Glutamatergic neuron (in vitro differentiated cells): ENCODE measurements around the gene BPI. TPM values are rescaled to one million over a fixed set of nuclear protein-coding genes. Genes with fewer than 3 reads are reported as not detected.

ENCODE experiments used
- DNase-seq: peaks from one replicate; pipeline ENCODE4 v3.0.0; 2022
- H3K27ac Mint-ChIP-seq: one replicate; pipeline ENCODE4 v1.8.0; 2020; ENCODE audit warnings: mild to moderate bottlenecking, mixed read lengths, inconsistent platforms; ENCODE audit not compliant: unreplicated experiment
- H3K27me3 Mint-ChIP-seq: one replicate; pipeline ENCODE4 v1.8.0; 2020; ENCODE audit warnings: mild to moderate bottlenecking, moderate library complexity, mixed read lengths, inconsistent platforms; ENCODE audit not compliant: unreplicated experiment
- H3K36me3 Mint-ChIP-seq: one replicate; pipeline ENCODE4 v1.8.0; 2020; ENCODE audit warnings: mild to moderate bottlenecking, mixed read lengths, inconsistent platforms; ENCODE audit not compliant: unreplicated experiment
- H3K4me1 Mint-ChIP-seq: one replicate; pipeline ENCODE4 v1.8.0; 2020; ENCODE audit warnings: mild to moderate bottlenecking, low read depth, mixed read lengths, inconsistent platforms; ENCODE audit not compliant: unreplicated experiment
- H3K4me3 Mint-ChIP-seq: one replicate; pipeline ENCODE4 v1.8.0; 2020; ENCODE audit warnings: mild to moderate bottlenecking, mixed read lengths, inconsistent platforms; ENCODE audit not compliant: unreplicated experiment
- H3K9me3 Mint-ChIP-seq: one replicate; pipeline ENCODE4 v1.8.0; 2020; ENCODE audit warnings: mild to moderate bottlenecking, moderate library complexity, mixed read lengths, inconsistent platforms; ENCODE audit not compliant: unreplicated experiment
- total RNA-seq: library from RNA; stranded (reverse); fragmentation: NEBNext Ultra II Directional; extraction: Animal tissue kit (Norgen Biotek cat#: 25700); gene quantifications from one replicate; pipeline ENCODE4 v1.2.1, GENCODE V29; 2021; ENCODE audit not compliant: unreplicated experiment
- TF ChIP-seq, protein P1 (sequence below): fragments of 200-600 bp; sonication (generic); IDR thresholded peaks from one replicate; pipeline ENCODE4 v1.5.0; 2021; ENCODE audit not compliant: partially characterized antibody, unreplicated experiment

The BPI gene
- total RNA-seq, 1 donor from 2014 or later, result not detected

DNA sequence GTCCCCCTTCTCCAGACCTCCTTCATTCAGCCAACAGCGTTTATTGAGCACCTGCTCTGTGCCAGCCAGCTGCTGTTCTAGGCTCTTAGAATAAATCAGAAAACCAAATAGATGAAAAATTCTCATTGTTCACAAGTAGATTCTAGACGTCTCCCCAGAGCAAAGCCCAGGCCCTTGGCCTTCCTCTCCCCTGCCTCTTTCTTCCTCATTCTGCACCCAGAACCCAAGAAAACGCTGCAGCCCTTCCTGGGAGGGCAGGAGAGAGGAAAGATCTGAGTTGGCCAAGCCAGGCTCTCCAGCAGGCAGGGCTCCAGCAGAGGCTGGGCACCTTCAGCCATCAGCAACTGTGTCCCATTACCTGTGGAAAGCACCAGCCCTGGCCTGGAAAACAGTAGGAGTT lies 12.0 kb upstream of the BPI start:
- no peak for DNase-seq
- no peaks in the 10 kb centered on the region for H3K36me3 Mint-ChIP-seq
- no peaks in the 10 kb centered on the region for H3K9me3 Mint-ChIP-seq
- no peaks in the 10 kb centered on the region for H3K4me1 Mint-ChIP-seq
- H3K27me3 Mint-ChIP-seq, result no peaks in the 10 kb centered on the region
- TF ChIP-seq, protein P1, sequence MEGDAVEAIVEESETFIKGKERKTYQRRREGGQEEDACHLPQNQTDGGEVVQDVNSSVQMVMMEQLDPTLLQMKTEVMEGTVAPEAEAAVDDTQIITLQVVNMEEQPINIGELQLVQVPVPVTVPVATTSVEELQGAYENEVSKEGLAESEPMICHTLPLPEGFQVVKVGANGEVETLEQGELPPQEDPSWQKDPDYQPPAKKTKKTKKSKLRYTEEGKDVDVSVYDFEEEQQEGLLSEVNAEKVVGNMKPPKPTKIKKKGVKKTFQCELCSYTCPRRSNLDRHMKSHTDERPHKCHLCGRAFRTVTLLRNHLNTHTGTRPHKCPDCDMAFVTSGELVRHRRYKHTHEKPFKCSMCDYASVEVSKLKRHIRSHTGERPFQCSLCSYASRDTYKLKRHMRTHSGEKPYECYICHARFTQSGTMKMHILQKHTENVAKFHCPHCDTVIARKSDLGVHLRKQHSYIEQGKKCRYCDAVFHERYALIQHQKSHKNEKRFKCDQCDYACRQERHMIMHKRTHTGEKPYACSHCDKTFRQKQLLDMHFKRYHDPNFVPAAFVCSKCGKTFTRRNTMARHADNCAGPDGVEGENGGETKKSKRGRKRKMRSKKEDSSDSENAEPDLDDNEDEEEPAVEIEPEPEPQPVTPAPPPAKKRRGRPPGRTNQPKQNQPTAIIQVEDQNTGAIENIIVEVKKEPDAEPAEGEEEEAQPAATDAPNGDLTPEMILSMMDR, result no peak
- H3K27ac Mint-ChIP-seq, result no peak overlapping the region
- H3K4me3 Mint-ChIP-seq, result no peak overlapping the region

DNA sequence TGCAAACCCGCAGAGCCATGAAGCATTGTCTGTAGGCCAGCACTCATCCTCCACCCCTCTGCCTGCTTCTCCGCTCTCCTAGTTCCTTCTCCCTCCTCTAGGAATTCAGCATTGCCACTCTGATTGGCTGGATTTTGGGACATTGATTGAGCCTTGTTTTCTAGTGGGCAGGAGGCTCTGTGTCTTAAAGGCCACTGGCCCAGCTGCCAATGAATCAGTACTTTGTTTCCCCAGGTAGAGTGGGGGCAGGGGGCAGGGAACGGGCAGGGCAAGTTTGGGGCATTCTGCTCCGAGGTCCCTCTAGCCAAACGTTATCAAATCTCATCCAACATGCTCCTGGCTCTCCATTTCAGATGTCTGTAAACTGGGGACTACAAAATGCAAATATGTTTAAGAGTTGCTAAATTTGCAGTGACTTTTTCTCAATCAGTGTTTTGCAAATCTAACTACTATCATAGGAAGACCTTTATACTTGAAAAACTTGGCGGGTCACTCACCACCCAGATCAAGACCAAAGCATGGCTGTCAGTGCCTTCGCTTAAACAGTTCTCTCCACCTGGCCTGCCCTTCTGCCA lies 10.4 kb upstream of the BPI start:
- no peak overlapping the region for H3K4me3 Mint-ChIP-seq
- no peaks in the 10 kb centered on the region for H3K4me1 Mint-ChIP-seq
- TF ChIP-seq, protein P1, result no peak

DNA sequence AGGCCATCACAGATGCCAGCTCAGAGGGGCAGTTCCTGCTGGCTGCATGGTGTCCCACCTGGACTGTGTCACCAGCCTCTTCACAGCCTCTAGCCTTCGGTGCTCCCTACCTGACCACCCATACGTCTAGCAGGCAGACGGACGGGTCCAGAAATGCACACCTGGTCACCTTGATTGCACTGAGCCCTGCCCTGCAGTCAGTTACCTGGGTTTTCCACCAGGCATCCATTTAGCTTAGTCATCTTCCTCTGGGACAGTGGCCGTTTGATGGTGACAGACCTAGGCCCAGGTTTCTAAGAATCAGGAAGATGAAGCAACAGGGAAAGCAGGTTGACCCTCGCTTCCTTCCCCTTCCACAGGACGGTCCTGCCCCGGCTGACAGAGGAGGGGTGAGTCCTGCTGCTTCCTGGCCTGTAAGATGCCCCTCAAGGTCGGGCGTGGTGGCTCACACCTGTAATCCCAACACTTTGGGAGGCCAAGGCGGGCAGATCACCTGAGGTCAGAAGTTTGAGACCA lies 9.8 kb upstream of the BPI start:
- TF ChIP-seq, protein P1, result no peak
- Mint-ChIP-seq H3K4me1 (no peaks in the 10 kb centered on the region), H3K27me3 (no peaks in the 10 kb centered on the region)

More for the DNA sequence above, 10.4 kb upstream of the BPI start:
- Mint-ChIP-seq H3K36me3 (no peaks in the 10 kb centered on the region), H3K27ac (no peak overlapping the region), H3K9me3 (no peaks in the 10 kb centered on the region), H3K27me3 (no peaks in the 10 kb centered on the region)
- DNase-seq, result no peak

DNA sequence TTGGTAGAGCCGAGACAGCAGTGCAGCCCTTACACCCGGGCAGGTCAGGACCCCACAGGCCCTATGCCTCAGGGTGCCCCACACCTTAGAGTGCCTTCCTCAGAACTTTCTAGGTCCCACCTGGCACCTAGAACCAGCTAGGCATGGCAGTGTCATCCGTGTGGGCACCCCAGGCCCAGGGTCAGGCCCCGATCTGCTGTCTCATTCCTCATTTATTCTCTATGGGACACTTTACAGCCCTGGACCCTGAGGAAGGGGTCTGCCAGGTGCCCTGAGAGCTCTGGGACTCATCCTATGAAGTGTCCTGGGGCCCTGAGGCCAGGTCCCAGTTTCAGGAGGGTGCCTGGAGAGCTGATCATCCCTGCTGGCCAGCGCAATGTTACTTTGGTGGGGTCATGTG lies 8.1 kb upstream of the BPI start:
- H3K27ac Mint-ChIP-seq, result no peak overlapping the region
- no peak overlapping the region for H3K4me3 Mint-ChIP-seq
- no peaks in the 10 kb centered on the region for H3K36me3 Mint-ChIP-seq
- H3K4me1 Mint-ChIP-seq, result no peaks in the 10 kb centered on the region
- no peaks in the 10 kb centered on the region for H3K9me3 Mint-ChIP-seq
- H3K27me3 Mint-ChIP-seq, result no peaks in the 10 kb centered on the region
- no peak for DNase-seq
- TF ChIP-seq, protein P1, result no peak

More for the DNA sequence above, 9.8 kb upstream of the BPI start:
- Mint-ChIP-seq H3K36me3 (no peaks in the 10 kb centered on the region), H3K4me3 (no peak overlapping the region), H3K9me3 (no peaks in the 10 kb centered on the region), H3K27ac (no peak overlapping the region)
- no peak for DNase-seq

DNA sequence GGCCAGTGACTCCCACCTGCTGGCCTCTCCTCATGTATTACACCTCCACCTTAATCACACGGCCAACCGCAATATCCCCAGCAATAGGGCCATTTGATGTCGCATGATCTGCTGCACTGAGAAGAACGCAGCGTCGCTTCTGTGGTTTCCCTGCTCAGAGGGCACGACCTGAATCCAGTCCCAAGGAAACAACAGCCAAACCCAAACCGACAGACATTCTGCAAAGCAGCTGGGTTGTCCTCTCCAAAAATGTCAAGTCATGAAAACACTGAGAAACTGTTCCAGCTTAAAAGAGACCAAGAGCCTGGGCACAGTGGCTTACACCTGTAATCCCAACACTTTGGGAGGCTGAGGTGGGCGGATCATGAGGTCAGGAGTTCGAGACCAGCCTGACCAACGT lies 7.5 kb upstream of the BPI start:
- Mint-ChIP-seq H3K4me3 (no peak overlapping the region), H3K4me1 (no peaks in the 10 kb centered on the region), H3K36me3 (no peaks in the 10 kb centered on the region), H3K27me3 (no peaks in the 10 kb centered on the region), H3K27ac (no peak overlapping the region), H3K9me3 (no peaks in the 10 kb centered on the region)
- no peak for DNase-seq
- TF ChIP-seq, protein P1, result no peak
